RWPE2 (cell line): ENCODE data around the gene WDR4.
A peak's percentile ranks its signal among the peaks of the same experiment; 100 is the strongest.

ENCODE experiments used
- ATAC-seq: fragments of 200-7000 bp; cut with Tn5 transposase; 3 replicates; pipeline ENCODE4 v1.9.1; 2021; ENCODE audit warnings: low read depth
- DNase-seq: peaks from one replicate; pipeline ENCODE4 v3.0.0-alpha.2; 2020; ENCODE audit warnings: low spot score
- H3K27ac ChIP-seq: fragments of 450-650 bp; 2 replicates; pipeline ENCODE4 v1.5.1; 2017; ENCODE audit warnings: mild to moderate bottlenecking; ENCODE audit not compliant: poor library complexity, severe bottlenecking
- H3K27me3 ChIP-seq: fragments of 250-450 bp; sonication (Bioruptor Pico); 2 replicates; pipeline ENCODE4 v1.5.1; 2021; ENCODE audit warnings: mild to moderate bottlenecking, moderate library complexity; ENCODE audit not compliant: insufficient read depth, poor library complexity, severe bottlenecking
- H3K36me3 ChIP-seq: fragments of 250-450 bp; sonication (Bioruptor Pico); 2 replicates; pipeline ENCODE4 v1.5.1; 2020; ENCODE audit warnings: low read depth, mild to moderate bottlenecking, moderate library complexity
- H3K4me1 ChIP-seq: fragments of 250-450 bp; sonication (Bioruptor Pico); 2 replicates; pipeline ENCODE4 v1.5.1; 2021; ENCODE audit warnings: mild to moderate bottlenecking, moderate library complexity; ENCODE audit not compliant: insufficient read depth, poor library complexity, severe bottlenecking
- H3K4me3 ChIP-seq: fragments of 250-450 bp; sonication (Bioruptor Pico); 2 replicates; pipeline ENCODE4 v1.5.1; 2021; ENCODE audit warnings: mild to moderate bottlenecking, moderate library complexity; ENCODE audit not compliant: severe bottlenecking
- H3K9me3 ChIP-seq: fragments of 250-450 bp; sonication (Bioruptor Pico); 2 replicates; pipeline ENCODE4 v1.5.1; 2021; ENCODE audit warnings: mild to moderate bottlenecking, moderate library complexity; ENCODE audit not compliant: severe bottlenecking
- TF ChIP-seq, protein P1 (sequence below): fragments of 450-650 bp; IDR thresholded peaks from one replicate; pipeline ENCODE4 v1.5.1; 2017; ENCODE audit warnings: mild to moderate bottlenecking, moderate library complexity; ENCODE audit not compliant: poor library complexity, severe bottlenecking

WDR4 gene

DNA sequence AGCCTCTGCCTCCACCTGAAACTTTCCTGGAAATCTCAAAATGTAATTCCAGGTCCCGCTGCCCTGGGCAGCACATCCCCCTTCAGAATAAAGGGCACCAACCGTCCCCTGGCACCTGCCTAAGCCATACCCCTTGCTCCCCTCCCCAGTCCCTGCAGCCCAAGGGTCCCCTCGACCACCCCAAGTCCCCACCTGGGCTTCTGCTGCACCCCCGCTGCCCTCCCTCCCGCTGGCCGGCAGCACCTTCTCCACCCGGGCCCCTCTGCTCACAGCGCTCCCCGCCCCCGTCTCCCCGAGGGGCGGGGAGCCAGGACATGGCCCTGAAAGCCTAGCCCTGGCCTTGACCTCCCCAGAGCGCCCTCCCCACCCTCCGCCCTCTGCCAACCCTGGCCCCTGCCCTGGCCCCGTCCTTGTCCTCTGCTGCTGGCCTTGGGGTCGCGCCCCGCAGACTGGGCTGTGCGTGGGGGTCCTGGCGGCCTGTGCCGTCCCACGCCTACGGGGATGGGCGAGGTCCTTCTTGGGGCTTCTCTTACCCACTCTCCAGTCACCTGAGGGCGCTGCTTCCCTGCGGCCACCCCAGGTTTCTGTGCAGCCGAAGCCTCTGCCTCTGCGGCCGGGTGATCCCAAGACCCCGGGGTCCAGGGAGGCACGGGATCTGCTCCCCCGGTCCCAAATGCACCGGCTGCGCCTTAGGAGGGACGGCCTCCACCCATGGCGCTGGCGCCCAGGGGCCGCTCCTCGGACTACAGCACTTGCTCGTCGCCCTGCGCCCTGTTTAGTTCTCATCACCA lies 41.7 kb downstream of the WDR4 start:
- H3K4me1 ChIP-seq: no peaks in the 10 kb centered on the region
- peaks cover 16% of the 10 kb centered on the region for H3K36me3 ChIP-seq
- TF ChIP-seq, protein P1, sequence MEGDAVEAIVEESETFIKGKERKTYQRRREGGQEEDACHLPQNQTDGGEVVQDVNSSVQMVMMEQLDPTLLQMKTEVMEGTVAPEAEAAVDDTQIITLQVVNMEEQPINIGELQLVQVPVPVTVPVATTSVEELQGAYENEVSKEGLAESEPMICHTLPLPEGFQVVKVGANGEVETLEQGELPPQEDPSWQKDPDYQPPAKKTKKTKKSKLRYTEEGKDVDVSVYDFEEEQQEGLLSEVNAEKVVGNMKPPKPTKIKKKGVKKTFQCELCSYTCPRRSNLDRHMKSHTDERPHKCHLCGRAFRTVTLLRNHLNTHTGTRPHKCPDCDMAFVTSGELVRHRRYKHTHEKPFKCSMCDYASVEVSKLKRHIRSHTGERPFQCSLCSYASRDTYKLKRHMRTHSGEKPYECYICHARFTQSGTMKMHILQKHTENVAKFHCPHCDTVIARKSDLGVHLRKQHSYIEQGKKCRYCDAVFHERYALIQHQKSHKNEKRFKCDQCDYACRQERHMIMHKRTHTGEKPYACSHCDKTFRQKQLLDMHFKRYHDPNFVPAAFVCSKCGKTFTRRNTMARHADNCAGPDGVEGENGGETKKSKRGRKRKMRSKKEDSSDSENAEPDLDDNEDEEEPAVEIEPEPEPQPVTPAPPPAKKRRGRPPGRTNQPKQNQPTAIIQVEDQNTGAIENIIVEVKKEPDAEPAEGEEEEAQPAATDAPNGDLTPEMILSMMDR: no peak
- DNase-seq (peak; percentile 51), ATAC-seq (no peak)
- H3K27ac ChIP-seq: no peak overlapping the region
- no peaks in the 10 kb centered on the region for H3K9me3 ChIP-seq
- no peaks in the 10 kb centered on the region for H3K27me3 ChIP-seq
- H3K4me3 ChIP-seq: no peak overlapping the region

DNA sequence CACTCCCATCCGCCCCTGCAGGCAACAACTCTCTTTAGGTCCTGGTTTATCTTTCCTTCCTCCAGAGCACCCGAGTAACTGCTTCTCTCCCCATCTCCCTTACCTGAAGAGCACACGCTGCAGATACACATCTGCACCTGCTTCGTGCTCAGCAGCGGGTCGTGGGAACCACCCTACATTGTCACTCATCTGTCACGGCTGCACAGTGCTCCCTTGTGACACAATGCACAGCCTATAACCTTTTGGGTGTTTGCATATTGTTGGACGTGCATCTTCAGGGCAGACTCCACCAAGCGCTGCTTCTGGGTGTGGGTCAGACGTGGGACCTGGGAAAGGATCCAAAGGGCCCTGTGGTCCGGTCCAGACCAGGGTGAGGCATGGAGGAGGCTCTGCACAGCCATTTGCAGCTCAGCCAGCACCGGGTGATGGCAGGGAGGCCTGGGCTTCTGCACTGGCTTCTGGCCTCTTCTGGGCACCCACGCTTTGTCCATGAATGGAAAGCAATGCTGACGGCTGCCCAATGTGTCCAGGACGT lies 42.5 kb downstream of the WDR4 start:
- Histone ChIP-seq H3K4me3 (no peak overlapping the region), H3K27ac (no peak overlapping the region), H3K36me3 (peaks cover 12% of the 10 kb centered on the region; the same call in 1 of the 2 replicates), H3K9me3 (no peaks in the 10 kb centered on the region), H3K27me3 (no peaks in the 10 kb centered on the region), H3K4me1 (no peaks in the 10 kb centered on the region)
- DNase-seq (peak; percentile 35), ATAC-seq (no peak; the same call in 2 of the 3 replicates)
- TF ChIP-seq, protein P1: no peak

GRCh38 chr21:42836402-42836666 lies 43.0 kb downstream of the WDR4 start:
- Histone ChIP-seq H3K36me3 (peaks cover 12% of the 10 kb centered on the region; the same call in 1 of the 2 replicates), H3K4me3 (no peak overlapping the region), H3K27ac (no peak overlapping the region), H3K9me3 (no peaks in the 10 kb centered on the region), H3K27me3 (no peaks in the 10 kb centered on the region), H3K4me1 (no peaks in the 10 kb centered on the region)
- ATAC-seq (no peak), DNase-seq (no peak)
- TF ChIP-seq, protein P1: no peak

GRCh38 chr21:42835611-42836401 lies 43.5 kb downstream of the WDR4 start:
- ATAC-seq (no peak), DNase-seq (no peak)
- no peaks in the 10 kb centered on the region for H3K9me3 ChIP-seq
- no peaks in the 10 kb centered on the region for H3K27me3 ChIP-seq
- no peak overlapping the region for H3K27ac ChIP-seq
- H3K36me3 ChIP-seq: peaks cover 8% of the 10 kb centered on the region; the same call in 1 of the 2 replicates
- TF ChIP-seq, protein P1: no peak
- H3K4me3 ChIP-seq: no peak overlapping the region
- no peaks in the 10 kb centered on the region for H3K4me1 ChIP-seq
